HS-5 (cell line): ENCODE measurements around the gene KCNMA1.

ENCODE experiments used
- DNase-seq: peaks from one replicate; pipeline ENCODE4 v3.0.0-alpha.2; 2012; ENCODE audit warnings: low read depth

KCNMA1 gene

GRCh38 chr10:76981251-76981650 is 656.4 kb downstream of the KCNMA1 start:
- DNase-seq = no peak

- DNase-seq = no peak
Measured at GRCh38 chr10:76977901-76978300, 659.7 kb downstream of the KCNMA1 start.

GRCh38 chr10:76977046-76977445 is 660.6 kb downstream of the KCNMA1 start:
- no peak for DNase-seq

GRCh38 chr10:76976142-76976541 is 661.5 kb downstream of the KCNMA1 start:
- no peak for DNase-seq

GRCh38 chr10:76975126-76975525 is 662.5 kb downstream of the KCNMA1 start:
- DNase-seq = no peak

- DNase-seq = peak; percentile 38
Measured at GRCh38 chr10:76974017-76974691, 663.5 kb downstream of the KCNMA1 start.

- DNase-seq = no peak
Measured at GRCh38 chr10:76973091-76974016, 664.3 kb downstream of the KCNMA1 start.

GRCh38 chr10:76972541-76972940 is 665.1 kb downstream of the KCNMA1 start:
- no peak for DNase-seq

- DNase-seq = no peak
Measured at GRCh38 chr10:76971547-76972170, 665.9 kb downstream of the KCNMA1 start.

GRCh38 chr10:76970711-76971519 is 666.7 kb downstream of the KCNMA1 start:
- no peak for DNase-seq

- DNase-seq = no peak
Measured at GRCh38 chr10:76969366-76969948, 668.2 kb downstream of the KCNMA1 start.

- no peak for DNase-seq
Measured at GRCh38 chr10:76968483-76968882, 669.1 kb downstream of the KCNMA1 start.

GRCh38 chr10:76962851-76963250 is 674.8 kb downstream of the KCNMA1 start:
- DNase-seq = no peak

- no peak for DNase-seq
Measured at GRCh38 chr10:76961841-76962240, 675.8 kb downstream of the KCNMA1 start.

- no peak for DNase-seq
Measured at GRCh38 chr10:76959111-76959510, 678.5 kb downstream of the KCNMA1 start.

- no peak for DNase-seq
Measured at GRCh38 chr10:76954838-76955237, 682.8 kb downstream of the KCNMA1 start.

- no peak for DNase-seq
Measured at GRCh38 chr10:76950354-76950753, 687.3 kb downstream of the KCNMA1 start.

- peak; percentile 9 for DNase-seq
Measured at GRCh38 chr10:76946270-76946669, 691.3 kb downstream of the KCNMA1 start.

GRCh38 chr10:76945166-76945565 is 692.4 kb downstream of the KCNMA1 start:
- no peak for DNase-seq

- DNase-seq = no peak
Measured at GRCh38 chr10:76944640-76945039, 693.0 kb downstream of the KCNMA1 start.

GRCh38 chr10:76942628-76943416 is 694.8 kb downstream of the KCNMA1 start:
- no peak for DNase-seq
